ENCODE results near the gene FMNL1. TPM values are rescaled to one million over a fixed set of nuclear protein-coding genes. Genes with fewer than 3 reads are reported as not detected.

Gene FMNL1
- total RNA-seq, 4 donors from 2014 or later = 0.22 to 5.2 (median 3.0) TPM

DNA sequence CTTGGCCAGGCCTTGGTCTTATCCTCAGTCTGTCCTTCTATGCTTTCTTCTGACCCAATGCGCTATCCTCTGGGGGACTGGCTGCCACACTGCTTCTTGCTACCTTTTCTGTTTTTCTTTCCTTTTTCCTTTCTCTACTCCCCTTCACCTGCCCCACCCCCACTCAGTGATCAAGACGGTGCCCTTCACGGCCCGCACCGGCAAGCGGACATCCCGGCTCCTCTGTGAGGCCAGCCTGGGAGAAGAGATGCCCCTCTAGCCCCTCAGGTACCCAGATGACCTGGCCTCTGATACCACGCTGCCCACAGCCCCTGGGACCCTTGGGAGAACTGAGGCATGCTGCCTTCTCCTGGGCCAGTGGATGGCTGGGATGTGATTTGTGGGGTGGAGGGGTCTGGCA lies 24.7 kb downstream of the FMNL1 start:
- Histone ChIP-seq H3K4me3 (no peak overlapping the region), H3K9me3 (no peaks in the 10 kb centered on the region), H3K36me3 (no peaks in the 10 kb centered on the region), H3K27me3 (peaks cover 2 to 13% (median 4%) of the 10 kb centered on the region in 3 donors), H3K27ac (no peak overlapping the region), H3K4me1 (peaks cover 9 to 13% of the 10 kb centered on the region in 2 donors)
- in situ Hi-C loops (cut with MboI; ENCODE audit: low sequenced_read_pairs in 4 of 4) = no loop called here
- intact Hi-C loops (cut with DNase I; ENCODE audit: low total_unique reads) = no loop called here
- no peak for ATAC-seq
- TF ChIP-seq, protein P1, sequence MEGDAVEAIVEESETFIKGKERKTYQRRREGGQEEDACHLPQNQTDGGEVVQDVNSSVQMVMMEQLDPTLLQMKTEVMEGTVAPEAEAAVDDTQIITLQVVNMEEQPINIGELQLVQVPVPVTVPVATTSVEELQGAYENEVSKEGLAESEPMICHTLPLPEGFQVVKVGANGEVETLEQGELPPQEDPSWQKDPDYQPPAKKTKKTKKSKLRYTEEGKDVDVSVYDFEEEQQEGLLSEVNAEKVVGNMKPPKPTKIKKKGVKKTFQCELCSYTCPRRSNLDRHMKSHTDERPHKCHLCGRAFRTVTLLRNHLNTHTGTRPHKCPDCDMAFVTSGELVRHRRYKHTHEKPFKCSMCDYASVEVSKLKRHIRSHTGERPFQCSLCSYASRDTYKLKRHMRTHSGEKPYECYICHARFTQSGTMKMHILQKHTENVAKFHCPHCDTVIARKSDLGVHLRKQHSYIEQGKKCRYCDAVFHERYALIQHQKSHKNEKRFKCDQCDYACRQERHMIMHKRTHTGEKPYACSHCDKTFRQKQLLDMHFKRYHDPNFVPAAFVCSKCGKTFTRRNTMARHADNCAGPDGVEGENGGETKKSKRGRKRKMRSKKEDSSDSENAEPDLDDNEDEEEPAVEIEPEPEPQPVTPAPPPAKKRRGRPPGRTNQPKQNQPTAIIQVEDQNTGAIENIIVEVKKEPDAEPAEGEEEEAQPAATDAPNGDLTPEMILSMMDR (IDR thresholded peaks at IDR 0.05 in 4 of 5, conservative IDR thresholded peaks at IDR 0.05 in 1 of 5) = no peak
- TF ChIP-seq POLR2A (IDR thresholded peaks at IDR 0.05) = no peak
- DNase-seq = no peak

GRCh38 chr17:45246861-45247428 lies 25.3 kb downstream of the FMNL1 start:
- no peaks in the 10 kb centered on the region for H3K9me3 ChIP-seq
- peak overlapping the region; percentile 49 to 62 (median 56) for H3K4me3 ChIP-seq
- DNase-seq (no peak), ATAC-seq (peak; percentile 23 to 36)
- intact Hi-C loops (cut with DNase I; ENCODE audit: low total_unique reads) = no loop called here
- TF ChIP-seq, protein P1 (IDR thresholded peaks at IDR 0.05 in 4 of 5, conservative IDR thresholded peaks at IDR 0.05 in 1 of 5) = peak; percentile 25 to 61 (median 35)
- no peak for TF ChIP-seq POLR2A (IDR thresholded peaks at IDR 0.05)
- H3K36me3 ChIP-seq = no peaks in the 10 kb centered on the region
- in situ Hi-C loops (cut with MboI; ENCODE audit: low sequenced_read_pairs in 4 of 4) = no loop called here
- peaks cover 9 to 13% of the 10 kb centered on the region in 2 donors for H3K4me1 ChIP-seq
- peaks cover 0 to 13% (median 0%) of the 10 kb centered on the region in 3 donors for H3K27me3 ChIP-seq
- no peak overlapping the region for H3K27ac ChIP-seq

DNA sequence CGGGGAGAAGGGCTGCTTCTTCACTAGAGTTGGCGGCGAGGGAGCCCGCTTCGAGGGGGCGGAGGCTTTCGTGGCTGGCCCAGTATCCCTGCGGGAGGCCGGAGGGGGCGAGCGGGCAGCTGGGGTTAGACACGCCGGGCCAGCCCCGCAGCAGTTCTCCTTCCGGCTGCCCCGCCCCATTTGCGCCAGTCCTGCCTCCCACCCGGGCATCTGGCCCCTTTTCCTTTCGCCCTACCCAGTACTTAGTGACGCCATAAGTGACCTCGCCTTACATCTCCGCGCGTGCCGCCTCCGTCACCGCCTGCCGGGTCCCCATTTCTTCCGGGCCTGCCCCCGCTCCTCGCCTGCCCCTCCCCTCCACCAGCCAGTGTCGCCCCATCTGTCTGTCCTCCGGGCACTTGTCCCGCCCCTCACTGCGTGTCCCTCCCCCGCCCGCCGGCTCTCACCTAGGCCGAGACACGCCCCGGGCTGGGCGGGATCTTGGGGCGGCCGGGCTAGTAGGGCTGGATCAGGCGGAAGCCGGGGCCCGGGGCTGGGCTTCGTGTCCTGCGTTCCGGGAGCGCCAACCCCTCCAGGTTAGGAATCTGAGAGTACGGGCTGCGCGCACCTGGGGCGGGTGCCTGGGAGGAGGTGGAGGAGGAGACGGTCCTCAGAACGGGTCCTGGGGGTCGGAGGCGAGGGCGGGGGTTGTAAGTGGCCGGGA lies 25.9 kb downstream of the FMNL1 start:
- TF ChIP-seq POLR2A (IDR thresholded peaks at IDR 0.05) = peak in 1 of 2 donors; percentile 20
- TF ChIP-seq, protein P1 (IDR thresholded peaks at IDR 0.05 in 4 of 5, conservative IDR thresholded peaks at IDR 0.05 in 1 of 5) = no peak
- Histone ChIP-seq H3K27me3 (peaks cover 0 to 13% (median 0%) of the 10 kb centered on the region in 3 donors), H3K4me3 (peak overlapping the region; percentile 49 to 62 (median 56)), H3K27ac (peak overlapping the region in 1 of 4 donors; percentile 17), H3K36me3 (no peaks in the 10 kb centered on the region), H3K9me3 (no peaks in the 10 kb centered on the region), H3K4me1 (peaks cover 9 to 13% of the 10 kb centered on the region in 2 donors)
- ATAC-seq (peak; percentile 47 to 60), DNase-seq (peak; percentile 43 to 69)
- in situ Hi-C loops (cut with MboI; ENCODE audit: low sequenced_read_pairs in 4 of 4) = no loop called here
- intact Hi-C loops (cut with DNase I; ENCODE audit: low total_unique reads) = no loop called here

- Histone ChIP-seq H3K36me3 (no peaks in the 10 kb centered on the region), H3K4me1 (peaks cover 9 to 13% of the 10 kb centered on the region in 2 donors), H3K27me3 (peaks cover 0 to 13% (median 0%) of the 10 kb centered on the region in 3 donors), H3K27ac (peak overlapping the region in 1 of 4 donors; percentile 17), H3K9me3 (no peaks in the 10 kb centered on the region), H3K4me3 (peak overlapping the region; percentile 49 to 62 (median 56))
- ATAC-seq (no peak), DNase-seq (no peak)
- in situ Hi-C loops (cut with MboI; ENCODE audit: low sequenced_read_pairs in 4 of 4) = no loop called here
- intact Hi-C loops (cut with DNase I; ENCODE audit: low total_unique reads) = no loop called here
- no peak for TF ChIP-seq POLR2A (IDR thresholded peaks at IDR 0.05)
- TF ChIP-seq, protein P1 (IDR thresholded peaks at IDR 0.05 in 4 of 5, conservative IDR thresholded peaks at IDR 0.05 in 1 of 5) = no peak
These were observed 26.7 kb downstream of the FMNL1 start for GRCh38 chr17:45248132-45248957.
